HG03469 (cell line): ENCODE measurements around the gene GRM1.

ENCODE experiments used
- ATAC-seq: cut with Tn5 transposase; IDR thresholded peaks from one replicate; pipeline ENCODE4 v1.9.1; 2021; ENCODE audit warnings: mild to moderate bottlenecking, moderate library complexity, moderate number of reproducible peaks; ENCODE audit not compliant: unreplicated experiment

Gene GRM1

DNA sequence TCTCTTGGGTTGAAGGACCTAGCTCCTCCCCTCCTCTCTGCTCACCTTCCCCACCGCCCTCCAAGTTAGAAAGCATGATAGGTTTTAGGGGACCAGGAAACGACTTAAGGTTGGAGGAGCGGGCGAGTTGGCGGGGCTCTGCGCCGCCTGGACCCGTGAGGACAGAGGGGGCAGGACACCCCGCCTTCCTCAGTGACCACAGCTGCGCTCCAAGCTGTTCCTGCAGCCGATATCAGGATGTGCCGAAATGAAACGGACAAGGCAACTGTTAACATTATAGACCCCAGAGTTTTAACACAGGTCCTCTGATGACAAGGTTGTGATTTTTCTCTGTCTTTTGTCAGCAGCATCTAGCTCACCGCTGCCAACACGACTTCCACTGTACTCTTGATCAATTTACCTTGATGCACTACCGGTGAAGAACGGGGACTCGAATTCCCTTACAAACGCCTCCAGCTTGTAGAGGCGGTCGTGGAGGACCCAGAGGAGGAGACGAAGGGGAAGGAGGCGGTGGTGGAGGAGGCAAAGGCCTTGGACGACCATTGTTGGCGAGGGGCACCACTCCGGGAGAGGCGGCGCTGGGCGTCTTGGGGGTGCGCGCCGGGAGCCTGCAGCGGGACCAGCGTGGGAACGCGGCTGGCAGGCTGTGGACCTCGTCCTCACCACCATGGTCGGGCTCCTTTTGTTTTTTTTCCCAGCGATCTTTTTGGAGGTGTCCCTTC, at the start of gene GRM1:
Gene GRM1 (plus strand): TSS at position 212 of the 722 bp plus-strand sequence. CDS start 456 bp downstream, at position 668.
- no peak for ATAC-seq

DNA sequence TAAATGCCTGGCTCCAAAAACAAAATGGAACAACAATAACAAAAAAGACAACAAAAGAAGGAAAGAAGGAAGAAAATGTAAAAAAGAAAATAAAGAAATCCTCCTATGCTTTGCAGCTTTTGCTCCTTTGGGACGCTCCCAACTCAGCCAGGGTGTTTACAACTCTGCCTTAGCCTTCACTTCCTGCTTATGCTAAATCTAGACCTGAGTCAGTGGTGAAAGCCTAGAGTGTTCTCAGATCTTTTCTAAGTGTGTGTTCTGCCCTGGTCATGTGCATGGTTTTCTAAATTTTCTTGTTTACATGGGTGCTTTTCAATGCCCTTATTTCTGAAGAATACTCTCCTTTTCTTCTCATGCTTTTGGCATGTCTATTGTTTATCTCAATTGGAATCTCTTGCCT, 19.5 kb upstream of the GRM1 start:
- no peak for ATAC-seq

GRCh38 chr6:146014233-146014632, 14.6 kb upstream of the GRM1 start:
- ATAC-seq: no peak

GRCh38 chr6:146017672-146018071, 11.2 kb upstream of the GRM1 start:
- ATAC-seq: no peak

- ATAC-seq: no peak
Measured at GRCh38 chr6:146026873-146027272, 2.0 kb upstream of the GRM1 start.

DNA sequence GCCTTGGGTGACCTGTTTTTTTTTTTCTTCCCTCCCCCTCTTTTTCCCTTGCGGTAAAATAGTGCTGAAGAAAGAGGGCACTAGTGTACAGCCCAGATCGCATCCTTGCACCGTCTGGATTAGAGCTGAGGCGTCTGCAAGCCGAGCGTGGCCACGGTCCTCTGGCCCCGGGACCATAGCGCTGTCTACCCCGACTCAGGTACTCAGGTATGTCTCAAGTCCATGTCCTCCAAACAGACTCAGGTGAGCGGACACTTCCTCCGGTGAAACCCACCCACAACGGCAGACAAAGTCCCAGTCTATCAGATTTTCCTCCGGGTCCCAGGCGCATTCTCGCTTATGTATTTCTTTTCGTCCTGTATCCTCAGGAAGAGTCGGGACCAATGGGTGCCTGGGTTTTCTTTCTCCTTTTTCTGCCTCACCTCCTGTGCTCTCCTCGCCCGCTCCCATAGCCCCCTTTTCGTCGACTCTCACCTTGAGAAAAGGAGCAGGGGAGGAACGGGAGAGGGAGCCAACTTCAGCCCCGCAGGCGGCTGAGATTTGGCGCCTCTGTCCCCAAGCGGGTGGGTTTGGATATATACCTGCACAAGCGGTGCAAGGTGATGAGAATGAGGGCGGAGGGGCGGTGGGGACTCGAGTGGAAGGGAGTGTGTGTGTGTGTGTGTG, 1.1 kb upstream of the GRM1 start:
- no peak for ATAC-seq

DNA sequence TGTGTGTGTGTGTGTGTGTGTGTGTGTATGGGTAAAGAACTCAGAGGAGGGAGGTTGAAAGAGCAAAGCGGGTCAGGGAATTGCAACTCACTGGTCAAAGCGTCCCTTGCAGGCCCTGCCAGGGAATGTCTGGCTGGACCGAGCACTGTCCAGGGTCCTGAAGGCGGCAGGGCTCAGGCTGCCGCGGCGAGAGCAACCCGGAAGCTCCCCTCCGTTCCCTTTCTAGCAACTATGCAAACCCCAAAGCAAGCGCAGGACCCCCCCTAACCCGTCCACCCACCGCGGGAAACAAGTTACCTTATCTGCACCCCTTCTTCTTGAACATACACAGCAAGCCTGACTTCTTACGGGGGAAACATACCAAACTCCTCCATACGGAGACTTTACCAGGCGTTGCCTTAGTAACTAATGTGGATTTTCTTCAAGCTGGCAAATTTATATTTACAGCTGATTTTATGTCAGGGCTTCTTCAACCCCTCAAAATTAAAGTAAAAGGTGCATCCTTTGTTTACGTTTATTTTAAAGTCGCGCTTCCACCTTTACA, 538 bp upstream of the GRM1 start:
- ATAC-seq: no peak

DNA sequence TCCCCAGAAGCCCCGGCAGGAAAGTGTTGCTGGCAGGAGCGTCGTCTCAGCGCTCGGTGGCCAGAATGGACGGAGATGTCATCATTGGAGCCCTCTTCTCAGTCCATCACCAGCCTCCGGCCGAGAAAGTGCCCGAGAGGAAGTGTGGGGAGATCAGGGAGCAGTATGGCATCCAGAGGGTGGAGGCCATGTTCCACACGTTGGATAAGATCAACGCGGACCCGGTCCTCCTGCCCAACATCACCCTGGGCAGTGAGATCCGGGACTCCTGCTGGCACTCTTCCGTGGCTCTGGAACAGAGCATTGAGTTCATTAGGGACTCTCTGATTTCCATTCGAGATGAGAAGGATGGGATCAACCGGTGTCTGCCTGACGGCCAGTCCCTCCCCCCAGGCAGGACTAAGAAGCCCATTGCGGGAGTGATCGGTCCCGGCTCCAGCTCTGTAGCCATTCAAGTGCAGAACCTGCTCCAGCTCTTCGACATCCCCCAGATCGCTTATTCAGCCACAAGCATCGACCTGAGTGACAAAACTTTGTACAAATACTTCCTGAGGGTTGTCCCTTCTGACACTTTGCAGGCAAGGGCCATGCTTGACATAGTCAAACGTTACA, 817 bp downstream of the GRM1 start:
- ATAC-seq: no peak

GRCh38 chr6:146032387-146032786, 3.5 kb downstream of the GRM1 start:
- no peak for ATAC-seq

DNA sequence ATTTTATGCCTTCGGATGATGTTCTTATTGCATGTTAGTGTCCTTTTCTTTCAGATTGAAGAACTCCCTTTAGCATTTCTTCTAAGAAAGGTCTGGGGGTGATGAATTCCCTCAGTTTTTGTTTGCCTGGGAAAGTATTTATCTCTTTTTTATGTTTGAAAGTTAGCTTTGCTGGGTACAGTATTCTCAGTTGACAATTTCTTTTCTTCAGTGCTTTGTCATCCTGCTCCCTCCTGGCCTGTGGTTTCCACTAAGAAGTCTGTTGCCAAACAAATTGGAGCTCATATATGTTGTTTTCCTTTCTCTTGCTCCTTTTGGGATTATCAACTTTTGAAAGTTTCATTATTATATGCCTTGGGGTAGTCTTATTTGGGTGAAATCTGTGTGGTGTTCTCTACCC, 11.5 kb downstream of the GRM1 start:
- ATAC-seq: no peak

GRCh38 chr6:146041282-146041681, 12.4 kb downstream of the GRM1 start:
- ATAC-seq: no peak

DNA sequence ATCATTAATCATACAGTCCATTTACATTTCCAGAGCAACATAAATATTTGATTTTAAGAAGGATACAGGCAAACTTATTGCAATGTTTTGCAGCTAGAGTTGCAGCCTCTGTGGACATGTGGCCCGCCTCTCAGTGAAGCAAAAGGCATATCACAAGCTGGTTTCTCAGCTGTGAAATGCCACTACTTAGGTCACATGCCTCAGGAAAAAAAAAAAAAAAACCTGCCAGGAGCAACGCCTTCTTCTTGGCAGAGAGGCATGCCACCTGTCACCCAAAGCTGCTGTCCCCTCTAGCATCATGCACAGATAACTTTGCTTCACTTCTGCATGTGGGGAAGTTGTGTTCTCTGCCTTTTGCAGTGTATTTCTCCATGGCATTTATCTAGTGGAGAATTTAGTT, 18.5 kb downstream of the GRM1 start:
- no peak for ATAC-seq

- no peak for ATAC-seq
Measured at GRCh38 chr6:146050168-146050567, 21.3 kb downstream of the GRM1 start.

DNA sequence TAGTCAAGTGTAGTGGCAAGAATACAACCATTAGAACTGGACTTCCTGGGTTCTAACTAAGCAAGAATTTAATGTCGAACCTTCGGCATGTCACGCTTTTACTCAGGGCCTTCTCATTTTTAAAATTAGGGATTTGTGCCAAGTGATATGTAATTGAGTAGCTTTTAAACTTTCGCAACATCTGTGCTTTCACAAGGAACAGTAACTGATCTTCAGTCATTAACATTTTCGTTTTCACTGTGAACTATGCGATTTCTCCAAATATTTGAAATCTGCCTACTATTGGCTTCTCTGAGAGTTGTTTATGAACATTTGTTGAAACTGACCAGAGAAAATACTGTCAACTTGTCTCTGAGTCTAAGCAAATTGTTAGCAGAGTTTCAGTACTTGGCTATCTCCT, 27.6 kb downstream of the GRM1 start:
- no peak for ATAC-seq

DNA sequence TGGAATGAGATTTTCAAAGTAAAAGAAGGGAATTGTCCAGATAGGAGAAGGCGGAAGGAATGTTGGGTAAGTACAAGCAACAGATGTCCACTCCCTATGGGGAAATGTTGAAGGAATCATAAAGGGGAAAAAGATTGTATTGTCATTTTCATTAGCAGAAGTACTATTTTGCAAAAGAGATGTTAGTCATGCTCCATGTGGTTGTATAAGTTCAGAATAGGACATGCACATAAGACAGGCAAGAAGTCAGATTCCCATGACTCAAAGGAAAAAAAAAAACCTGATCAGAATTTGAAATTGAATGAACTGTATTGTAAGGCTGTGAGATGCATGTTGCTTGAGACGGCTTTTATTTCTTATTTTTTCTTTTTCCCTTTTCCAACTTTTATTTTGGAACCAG, 36.8 kb downstream of the GRM1 start:
- ATAC-seq: no peak

- no peak for ATAC-seq
Measured at GRCh38 chr6:146066506-146066905, 37.6 kb downstream of the GRM1 start.

GRCh38 chr6:146071781-146072180, 42.9 kb downstream of the GRM1 start:
- ATAC-seq: no peak

DNA sequence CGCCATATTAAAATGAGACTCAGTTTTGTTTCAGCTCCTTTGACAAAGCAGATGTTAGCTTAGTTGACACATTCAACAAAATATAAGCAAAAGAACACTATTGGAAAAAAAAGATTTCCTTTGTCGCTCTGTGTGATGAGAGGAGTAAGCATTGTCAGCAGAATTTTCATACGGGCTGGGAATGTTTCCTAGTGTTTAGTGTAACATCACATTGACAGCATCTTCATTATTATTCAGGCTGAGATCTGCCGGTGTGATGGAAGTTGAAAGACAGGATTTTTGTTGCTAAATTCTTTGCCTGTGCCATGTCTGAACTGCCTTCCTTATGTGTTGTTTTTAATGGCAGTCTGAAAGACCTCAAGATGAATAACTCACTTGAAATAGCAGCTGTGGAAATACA, 49.1 kb downstream of the GRM1 start:
- no peak for ATAC-seq

GRCh38 chr6:146087386-146087785, 58.5 kb downstream of the GRM1 start:
- ATAC-seq: no peak

DNA sequence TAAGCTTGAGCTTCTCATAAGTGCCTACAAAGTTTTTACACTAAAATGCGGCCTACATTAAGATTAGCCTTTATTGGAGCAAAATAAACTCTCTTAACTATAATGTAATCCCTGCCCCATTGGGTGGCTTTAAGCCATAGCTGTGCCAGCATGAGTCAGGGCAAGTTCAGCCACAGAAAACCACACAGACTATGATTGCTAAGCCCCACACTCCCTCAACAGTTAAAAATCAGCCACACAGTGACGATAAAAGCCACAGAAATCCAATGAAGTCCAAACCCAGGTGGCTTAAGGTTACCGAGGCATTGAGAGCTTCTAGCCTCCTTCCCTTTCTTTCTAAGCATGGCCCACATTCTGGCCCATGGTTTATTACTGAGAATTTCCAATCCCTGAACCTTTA, 61.6 kb downstream of the GRM1 start:
- ATAC-seq: no peak

DNA sequence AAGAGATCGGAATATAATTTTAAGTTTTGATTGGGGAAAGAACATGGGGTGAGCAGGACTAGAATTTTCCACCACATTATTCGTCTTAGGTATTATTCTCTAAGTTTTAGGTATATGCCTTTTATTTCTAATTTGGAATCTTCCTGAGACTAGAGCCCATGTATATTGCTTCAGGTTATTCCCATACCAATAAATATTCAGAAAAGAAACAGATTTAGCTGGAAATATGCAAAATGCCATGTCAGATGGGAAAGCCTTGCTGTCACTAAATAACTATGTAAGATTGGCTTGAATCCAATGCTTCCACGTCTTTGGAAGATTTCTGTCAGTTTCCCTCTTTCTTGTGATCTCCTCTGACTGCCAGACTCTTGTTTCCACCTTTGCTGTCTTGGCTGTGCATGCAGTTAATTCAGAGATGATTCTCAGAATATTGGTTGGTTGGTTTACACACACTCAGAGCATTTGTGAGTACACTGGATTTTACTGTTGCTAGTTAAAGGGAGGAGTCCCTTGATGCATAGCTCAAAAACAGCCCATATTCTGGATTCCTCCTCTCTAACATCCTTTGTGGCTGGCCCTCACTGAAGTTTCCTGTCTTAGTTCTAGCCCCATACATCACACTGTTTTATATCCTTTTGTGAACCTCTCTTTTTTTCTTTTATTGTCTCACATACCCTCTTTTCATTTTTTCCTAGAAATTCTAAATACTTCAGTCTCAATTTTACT, 64.3 kb downstream of the GRM1 start:
- ATAC-seq: no peak
